Ishikawa (cell line): ENCODE results near the gene TMEM132A.

Source experiments
- CEBPB ChIP-seq: IDR thresholded peaks from 2 replicates; pipeline ENCODE4 v1.6.1; 2012
- CREB1 ChIP-seq: IDR thresholded peaks from 2 replicates; pipeline ENCODE4 v1.6.1; 2012; ENCODE audit warnings: low read depth
- EGR1 ChIP-seq: IDR thresholded peaks from 2 replicates; pipeline ENCODE4 v1.6.1; 2012
- EP300 ChIP-seq: IDR thresholded peaks from 2 replicates; pipeline ENCODE4 v1.6.1; 2012; ENCODE audit warnings: borderline replicate concordance
- FOXM1 ChIP-seq: IDR thresholded peaks from 2 replicates; pipeline ENCODE4 v1.6.1; 2012; ENCODE audit warnings: low read depth, borderline replicate concordance
- NFIC ChIP-seq: IDR thresholded peaks from 2 replicates; pipeline ENCODE4 v1.6.1; 2012
- RAD21 ChIP-seq: IDR thresholded peaks from 2 replicates; pipeline ENCODE4 v1.6.1; 2012; ENCODE audit warnings: low read depth
- TAF1 ChIP-seq: IDR thresholded peaks from 2 replicates; pipeline ENCODE4 v1.6.1; 2012; ENCODE audit warnings: low read depth, mild to moderate bottlenecking
- TCF12 ChIP-seq: IDR thresholded peaks from 2 replicates; pipeline ENCODE4 v1.6.1; 2012; ENCODE audit warnings: low read depth
- TEAD4 ChIP-seq: IDR thresholded peaks from 2 replicates; pipeline ENCODE4 v1.6.1; 2012
- YY1 ChIP-seq: IDR thresholded peaks from 2 replicates; pipeline ENCODE4 v1.6.1; 2012; ENCODE audit warnings: low read depth
- ZBTB7A ChIP-seq: IDR thresholded peaks from 2 replicates; pipeline ENCODE4 v1.6.1; 2012; ENCODE audit warnings: low read depth
- TF ChIP-seq, protein P1 (sequence below): IDR thresholded peaks from 2 replicates; pipeline ENCODE4 v1.6.1; 2012; ENCODE audit warnings: low read depth, mild to moderate bottlenecking
- TF ChIP-seq, protein P2 (sequence below): IDR thresholded peaks from 2 replicates; pipeline ENCODE4 v1.6.1; 2012
- TF ChIP-seq, protein P3 (sequence below): IDR thresholded peaks from 2 replicates; pipeline ENCODE4 v1.6.1; 2012

The TMEM132A gene

DNA sequence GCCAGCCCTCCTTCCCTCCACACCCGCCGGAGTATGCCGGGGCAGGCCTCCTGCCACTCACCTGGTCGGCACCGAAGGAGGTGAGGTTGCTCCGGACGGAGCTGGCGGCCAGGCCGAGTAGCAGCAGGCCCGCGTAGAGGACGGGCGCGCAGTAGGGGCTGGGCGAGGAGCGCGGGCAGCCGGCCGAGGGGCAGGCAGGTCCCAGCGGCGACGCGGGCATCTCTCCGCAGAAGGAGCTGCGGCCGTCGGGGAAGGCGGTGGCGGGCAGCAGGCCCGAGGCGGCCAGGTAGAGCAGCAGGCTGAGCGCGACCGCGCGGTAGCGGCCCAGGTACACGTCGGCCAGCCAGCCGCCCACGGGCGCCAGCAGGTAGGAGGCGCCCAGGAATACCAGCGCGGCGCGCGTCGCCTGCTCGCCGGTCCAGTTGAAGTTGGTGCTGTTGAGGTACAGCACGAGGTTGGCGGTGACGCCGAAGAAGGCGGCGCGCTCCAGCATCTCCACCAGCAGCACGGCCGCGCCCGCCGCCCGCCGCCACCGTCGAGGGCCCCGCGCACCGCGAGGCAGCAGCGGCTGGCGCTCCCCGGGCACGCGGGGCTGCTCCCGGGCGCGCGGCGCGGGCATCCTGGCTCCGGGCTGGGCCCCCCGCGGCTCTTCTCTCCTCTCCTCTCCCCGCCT lies 26.8 kb downstream of the TMEM132A start:
- TF ChIP-seq YY1: no peak
- TF ChIP-seq EP300: no peak
- no peak for TF ChIP-seq CREB1
- no peak for TF ChIP-seq TEAD4
- no peak for TF ChIP-seq ZBTB7A
- no peak for TF ChIP-seq FOXM1
- TF ChIP-seq, protein P1, sequence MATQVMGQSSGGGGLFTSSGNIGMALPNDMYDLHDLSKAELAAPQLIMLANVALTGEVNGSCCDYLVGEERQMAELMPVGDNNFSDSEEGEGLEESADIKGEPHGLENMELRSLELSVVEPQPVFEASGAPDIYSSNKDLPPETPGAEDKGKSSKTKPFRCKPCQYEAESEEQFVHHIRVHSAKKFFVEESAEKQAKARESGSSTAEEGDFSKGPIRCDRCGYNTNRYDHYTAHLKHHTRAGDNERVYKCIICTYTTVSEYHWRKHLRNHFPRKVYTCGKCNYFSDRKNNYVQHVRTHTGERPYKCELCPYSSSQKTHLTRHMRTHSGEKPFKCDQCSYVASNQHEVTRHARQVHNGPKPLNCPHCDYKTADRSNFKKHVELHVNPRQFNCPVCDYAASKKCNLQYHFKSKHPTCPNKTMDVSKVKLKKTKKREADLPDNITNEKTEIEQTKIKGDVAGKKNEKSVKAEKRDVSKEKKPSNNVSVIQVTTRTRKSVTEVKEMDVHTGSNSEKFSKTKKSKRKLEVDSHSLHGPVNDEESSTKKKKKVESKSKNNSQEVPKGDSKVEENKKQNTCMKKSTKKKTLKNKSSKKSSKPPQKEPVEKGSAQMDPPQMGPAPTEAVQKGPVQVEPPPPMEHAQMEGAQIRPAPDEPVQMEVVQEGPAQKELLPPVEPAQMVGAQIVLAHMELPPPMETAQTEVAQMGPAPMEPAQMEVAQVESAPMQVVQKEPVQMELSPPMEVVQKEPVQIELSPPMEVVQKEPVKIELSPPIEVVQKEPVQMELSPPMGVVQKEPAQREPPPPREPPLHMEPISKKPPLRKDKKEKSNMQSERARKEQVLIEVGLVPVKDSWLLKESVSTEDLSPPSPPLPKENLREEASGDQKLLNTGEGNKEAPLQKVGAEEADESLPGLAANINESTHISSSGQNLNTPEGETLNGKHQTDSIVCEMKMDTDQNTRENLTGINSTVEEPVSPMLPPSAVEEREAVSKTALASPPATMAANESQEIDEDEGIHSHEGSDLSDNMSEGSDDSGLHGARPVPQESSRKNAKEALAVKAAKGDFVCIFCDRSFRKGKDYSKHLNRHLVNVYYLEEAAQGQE: no peak
- TF ChIP-seq NFIC: no peak
- no peak for TF ChIP-seq TAF1
- TF ChIP-seq CEBPB: no peak
- TF ChIP-seq RAD21: no peak
- no peak for TF ChIP-seq EGR1
- TF ChIP-seq, protein P2, sequence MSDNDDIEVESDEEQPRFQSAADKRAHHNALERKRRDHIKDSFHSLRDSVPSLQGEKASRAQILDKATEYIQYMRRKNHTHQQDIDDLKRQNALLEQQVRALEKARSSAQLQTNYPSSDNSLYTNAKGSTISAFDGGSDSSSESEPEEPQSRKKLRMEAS: no peak
- TF ChIP-seq TCF12: no peak

DNA sequence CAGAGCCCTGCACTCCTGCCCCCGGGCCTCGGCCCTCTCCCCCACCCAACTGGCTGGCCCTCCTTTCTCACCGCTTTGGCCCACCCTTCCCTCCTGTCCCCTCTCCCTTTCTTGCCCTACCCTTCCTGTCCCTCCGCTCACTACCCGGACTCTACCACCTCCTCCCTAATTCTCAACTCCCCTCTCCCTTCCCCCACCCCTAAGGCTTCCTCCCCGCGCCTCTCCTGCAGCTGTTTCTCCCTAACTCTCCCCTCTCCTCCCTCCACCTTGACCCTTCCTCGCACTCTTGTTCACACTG lies 27.3 kb downstream of the TMEM132A start:
- TF ChIP-seq TAF1 (no peak), NFIC (no peak), CREB1 (no peak), TEAD4 (no peak), ZBTB7A (no peak), EP300 (no peak), TCF12 (no peak), YY1 (no peak), RAD21 (no peak), FOXM1 (no peak), EGR1 (no peak), CEBPB (no peak)
- TF ChIP-seq, protein P3, sequence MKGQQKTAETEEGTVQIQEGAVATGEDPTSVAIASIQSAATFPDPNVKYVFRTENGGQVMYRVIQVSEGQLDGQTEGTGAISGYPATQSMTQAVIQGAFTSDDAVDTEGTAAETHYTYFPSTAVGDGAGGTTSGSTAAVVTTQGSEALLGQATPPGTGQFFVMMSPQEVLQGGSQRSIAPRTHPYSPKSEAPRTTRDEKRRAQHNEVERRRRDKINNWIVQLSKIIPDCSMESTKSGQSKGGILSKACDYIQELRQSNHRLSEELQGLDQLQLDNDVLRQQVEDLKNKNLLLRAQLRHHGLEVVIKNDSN: no peak
- TF ChIP-seq, protein P1: no peak
- TF ChIP-seq, protein P2: no peak

DNA sequence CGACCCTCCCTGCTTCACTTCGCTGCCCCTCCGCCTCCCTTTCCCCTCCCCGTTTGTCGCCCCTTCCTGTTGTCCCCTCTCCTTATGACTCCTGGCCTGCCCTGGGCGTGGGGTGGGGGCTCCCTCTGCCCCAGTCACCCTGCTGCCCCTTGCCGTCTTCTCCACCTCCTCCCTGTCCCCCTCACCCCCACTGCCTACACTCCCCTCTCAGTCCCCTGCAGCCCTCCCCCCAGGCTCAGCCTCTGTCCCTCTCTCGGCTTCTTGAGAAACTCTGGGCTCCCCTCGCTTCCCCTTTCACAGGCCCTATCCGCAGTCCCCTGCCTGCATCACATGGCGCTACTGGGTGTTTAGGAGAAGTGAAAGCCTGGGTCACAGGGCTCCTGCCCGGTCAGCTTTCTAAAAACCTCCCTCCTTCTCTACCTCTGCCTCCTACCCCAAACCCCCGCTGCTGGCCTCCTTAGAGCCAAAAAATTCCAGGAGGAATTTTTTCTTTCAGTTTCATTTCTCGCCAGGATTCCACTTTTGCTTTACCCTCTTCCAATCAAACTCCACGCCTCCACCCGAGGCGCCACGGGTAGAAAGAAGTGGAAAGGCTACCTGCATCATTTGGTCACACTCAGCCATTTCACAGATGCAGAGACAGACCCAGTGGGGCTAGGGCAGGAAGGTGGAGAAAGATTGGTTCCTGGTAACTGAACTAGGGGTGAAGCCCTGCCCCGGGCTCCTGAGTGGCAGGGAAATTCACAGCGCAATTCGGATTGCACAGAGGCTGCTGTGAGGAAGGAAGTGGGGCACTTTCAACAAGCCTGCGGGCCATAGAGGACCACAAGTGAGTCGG lies 27.9 kb downstream of the TMEM132A start, which contains the start of gene SLC15A3:
Gene SLC15A3 (minus strand): TSS at position 273 of the 838 bp plus-strand sequence. CDS start 625 bp downstream, outside the sequence.
- no peak for TF ChIP-seq EGR1
- TF ChIP-seq, protein P2: no peak
- TF ChIP-seq EP300: no peak
- no peak for TF ChIP-seq ZBTB7A
- TF ChIP-seq TCF12: no peak
- TF ChIP-seq, protein P1: no peak
- TF ChIP-seq NFIC: no peak
- no peak for TF ChIP-seq CREB1
- TF ChIP-seq YY1: no peak
- TF ChIP-seq TEAD4: no peak
- TF ChIP-seq TAF1: no peak
- TF ChIP-seq FOXM1: no peak
- TF ChIP-seq CEBPB: no peak
- TF ChIP-seq, protein P3: no peak
- no peak for TF ChIP-seq RAD21
